PC-3 (cell line): Measurements from ENCODE around the gene EI24. TPM values are rescaled to one million over a fixed set of nuclear protein-coding genes. Genes with fewer than 3 reads are reported as not detected.

ENCODE experiments used
- ATAC-seq: fragments of 200-7000 bp; cut with Tn5 transposase; 2 replicates; pipeline ENCODE4 v1.9.1; 2020; ENCODE audit warnings: mild to moderate bottlenecking, moderate library complexity
- BruUV-seq: library from RNA; stranded (reverse); fragments of 400-500 nt; replicated peaks from 2 replicates; lab custom pipeline; 2021; lab: Mats Ljungman, UMichigan
- CTCF ChIA-PET: fragments of 300-600 bp; sonication (Branson Sonifier 250); formaldehyde crosslinking; loops from one replicate; lab custom pipeline; 2022; ENCODE audit warnings: antibody characterized with exemption; lab: Charles Lee
- POLR2A ChIA-PET: fragments of 300-600 bp; sonication (Branson Sonifier 250); formaldehyde crosslinking; loops from one replicate; lab custom pipeline; 2022; ENCODE audit warnings: antibody characterized with exemption; ENCODE audit not compliant: unreplicated experiment; lab: Charles Lee
- DNase-seq: peaks from one replicate; pipeline ENCODE4 v3.0.0-alpha.2; 2015
- H2AFZ ChIP-seq: fragments of 300-600 bp; sonication (generic); 2 replicates; pipeline ENCODE4 v1.6.0; 2016; ENCODE audit warnings: antibody characterized with exemption, low read length
- H3F3A ChIP-seq: fragments of 300-600 bp; sonication (generic); one replicate; pipeline ENCODE4 v1.6.0; 2017; ENCODE audit warnings: antibody characterized with exemption, low read length, control low read depth, mild to moderate bottlenecking; ENCODE audit not compliant: unreplicated experiment
- H3K27ac ChIP-seq: fragments of 300-600 bp; sonication (generic); 2 replicates; pipeline ENCODE4 v1.5.1; 2016; ENCODE audit warnings: mild to moderate bottlenecking, low read length
- H3K27me3 ChIP-seq: fragments of 300-600 bp; sonication (generic); 2 replicates; pipeline ENCODE4 v1.6.1; 2016; ENCODE audit warnings: low read length, mixed read lengths
- H3K36me3 ChIP-seq: fragments of 300-600 bp; sonication (generic); 2 replicates; pipeline ENCODE4 v1.6.1; 2016; ENCODE audit warnings: low read depth, mixed run types, low read length, mixed read lengths
- H3K4me1 ChIP-seq: fragments of 300-600 bp; sonication (generic); 2 replicates; pipeline ENCODE4 v1.5.1; 2016; ENCODE audit warnings: low read length; ENCODE audit not compliant: insufficient read depth
- H3K4me2 ChIP-seq: fragments of 300-600 bp; sonication (generic); 2 replicates; pipeline ENCODE4 v1.6.0; 2016; ENCODE audit warnings: low read length
- H3K4me3 ChIP-seq: fragments of 300-600 bp; sonication (generic); 2 replicates; pipeline ENCODE4 v1.5.1; 2016; ENCODE audit warnings: mild to moderate bottlenecking, low read length, mixed read lengths
- H3K79me2 ChIP-seq: fragments of 300-600 bp; sonication (generic); 2 replicates; pipeline ENCODE4 v1.6.1; 2017; ENCODE audit warnings: low read length, mixed read lengths
- H3K9ac ChIP-seq: fragments of 300-600 bp; sonication (generic); 2 replicates; pipeline ENCODE4 v1.6.0; 2016; ENCODE audit warnings: mild to moderate bottlenecking, low read length
- H3K9me2 ChIP-seq: fragments of 300-600 bp; sonication (generic); replicated peaks from 2 replicates; pipeline ENCODE4 v1.6.1; 2016; ENCODE audit warnings: mixed run types, low read length, mixed read lengths
- H3K9me3 ChIP-seq: fragments of 300-600 bp; sonication (generic); 2 replicates; pipeline ENCODE4 v1.6.1; 2016; ENCODE audit warnings: low read length, mixed read lengths
- H4K20me1 ChIP-seq: fragments of 300-600 bp; sonication (generic); 2 replicates; pipeline ENCODE4 v1.6.1; 2016; ENCODE audit warnings: low read length, mixed read lengths
- EZH2 ChIP-seq: fragments of 300-600 bp; sonication (generic); IDR thresholded peaks from one replicate; pipeline ENCODE4 v1.6.1; 2017; ENCODE audit warnings: antibody characterized with exemption, mild to moderate bottlenecking, low read length; ENCODE audit not compliant: unreplicated experiment
- EZH2phosphoT487 ChIP-seq: fragments of 300-600 bp; sonication (generic); IDR thresholded peaks from 2 replicates; pipeline ENCODE4 v1.6.1; 2018; ENCODE audit warnings: mild to moderate bottlenecking, antibody characterized with exemption, low read length, borderline replicate concordance
- intact Hi-C: fragments of 100-400 bp; cut with micrococcal nuclease; formaldehyde crosslinking; loops from 2 replicates; pipeline ENCODE4 v1.9.0; 2023
- total RNA-seq: library from RNA; depleted of rRNA; stranded (reverse); fragments of >200 nt; gene quantifications from 2 replicates; pipeline ENCODE4 v1.2.3, GENCODE V29; 2014
- TF ChIP-seq, protein P1 (sequence below): fragments of 300-600 bp; sonication (generic); conservative IDR thresholded peaks from 2 replicates; pipeline ENCODE4 v1.5.1; 2017; ENCODE audit warnings: antibody characterized with exemption, low read depth, mild to moderate bottlenecking, low read length

Gene EI24
- total RNA-seq, 1 experiment from 2014 or later = 154 TPM

DNA sequence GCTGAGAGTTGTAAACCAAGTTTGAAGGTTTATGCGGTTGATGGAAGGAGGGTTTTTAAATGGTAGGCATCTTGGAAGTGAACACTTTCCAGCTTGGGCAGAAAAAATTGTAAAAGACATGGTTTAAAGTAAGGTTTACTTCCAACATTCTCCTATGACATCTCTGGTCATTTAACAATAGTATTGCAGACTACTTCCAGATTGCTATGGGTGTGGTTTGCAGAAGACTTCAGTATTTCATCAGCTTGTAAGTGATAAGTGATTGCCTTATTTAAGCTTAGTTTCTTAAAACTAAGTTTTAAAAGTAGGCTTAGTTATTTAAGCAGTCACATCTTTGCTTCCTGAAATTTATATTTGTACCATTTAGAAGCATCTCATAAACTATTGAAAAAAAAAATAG is 16.2 kb downstream of the EI24 start:
- no peaks in the 10 kb centered on the region for H3K27me3 ChIP-seq
- no peaks in the 10 kb centered on the region for H3K9me3 ChIP-seq
- peaks cover 23% of the 10 kb centered on the region; the same call in 1 of the 2 replicates for H3K36me3 ChIP-seq
- no peak overlapping the region for H2AFZ ChIP-seq
- H3K4me2 ChIP-seq = no peak overlapping the region
- TF ChIP-seq EZH2 = no peak
- TF ChIP-seq EZH2phosphoT487 = no peak
- TF ChIP-seq, protein P1, sequence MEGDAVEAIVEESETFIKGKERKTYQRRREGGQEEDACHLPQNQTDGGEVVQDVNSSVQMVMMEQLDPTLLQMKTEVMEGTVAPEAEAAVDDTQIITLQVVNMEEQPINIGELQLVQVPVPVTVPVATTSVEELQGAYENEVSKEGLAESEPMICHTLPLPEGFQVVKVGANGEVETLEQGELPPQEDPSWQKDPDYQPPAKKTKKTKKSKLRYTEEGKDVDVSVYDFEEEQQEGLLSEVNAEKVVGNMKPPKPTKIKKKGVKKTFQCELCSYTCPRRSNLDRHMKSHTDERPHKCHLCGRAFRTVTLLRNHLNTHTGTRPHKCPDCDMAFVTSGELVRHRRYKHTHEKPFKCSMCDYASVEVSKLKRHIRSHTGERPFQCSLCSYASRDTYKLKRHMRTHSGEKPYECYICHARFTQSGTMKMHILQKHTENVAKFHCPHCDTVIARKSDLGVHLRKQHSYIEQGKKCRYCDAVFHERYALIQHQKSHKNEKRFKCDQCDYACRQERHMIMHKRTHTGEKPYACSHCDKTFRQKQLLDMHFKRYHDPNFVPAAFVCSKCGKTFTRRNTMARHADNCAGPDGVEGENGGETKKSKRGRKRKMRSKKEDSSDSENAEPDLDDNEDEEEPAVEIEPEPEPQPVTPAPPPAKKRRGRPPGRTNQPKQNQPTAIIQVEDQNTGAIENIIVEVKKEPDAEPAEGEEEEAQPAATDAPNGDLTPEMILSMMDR = no peak
- ChIA-PET POLR2A (no interaction called here), CTCF (no interaction called here)
- H3K27ac ChIP-seq = no peak overlapping the region
- no peaks in the 10 kb centered on the region for H4K20me1 ChIP-seq
- no peak for ATAC-seq
- no peak overlapping the region for H3K9ac ChIP-seq
- H3K79me2 ChIP-seq = no peaks in the 10 kb centered on the region
- intact Hi-C loops = no loop called here
- H3F3A ChIP-seq = peaks cover 4% of the 10 kb centered on the region
- H3K4me1 ChIP-seq = peaks cover 4% of the 10 kb centered on the region; the same call in 1 of the 2 replicates
- DNase-seq = no peak
- no TSS peak for BruUV-seq
- H3K9me2 ChIP-seq = no peaks in the 10 kb centered on the region
- H3K4me3 ChIP-seq = no peak overlapping the region

DNA sequence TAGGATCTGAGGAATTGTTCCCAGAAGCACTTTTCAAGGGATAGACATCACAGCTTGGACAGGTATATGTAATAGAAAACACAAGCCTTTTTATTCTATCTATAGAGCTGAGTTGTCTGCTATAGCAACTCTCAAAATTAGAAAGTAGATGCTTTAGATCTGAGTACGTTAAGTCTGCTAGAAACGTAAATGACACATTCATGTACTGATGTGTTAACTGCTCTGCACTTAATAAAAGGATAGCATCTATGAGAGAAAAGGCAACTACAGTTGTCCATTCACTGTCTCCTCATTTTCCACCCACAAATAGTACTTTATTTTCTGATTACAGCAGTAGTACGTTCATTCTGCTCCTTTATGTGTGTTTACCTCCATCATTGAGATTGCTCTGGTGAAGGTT is 17.3 kb downstream of the EI24 start:
- intact Hi-C loops = no loop called here
- H3F3A ChIP-seq = peaks cover 4% of the 10 kb centered on the region
- H3K9ac ChIP-seq = no peak overlapping the region
- H3K4me3 ChIP-seq = no peak overlapping the region
- H3K27me3 ChIP-seq = no peaks in the 10 kb centered on the region
- no peak for TF ChIP-seq EZH2
- TF ChIP-seq, protein P1 = no peak
- no peak for TF ChIP-seq EZH2phosphoT487
- ChIA-PET CTCF (no interaction called here), POLR2A (no interaction called here)
- H3K4me1 ChIP-seq = peaks cover 7% of the 10 kb centered on the region; the same call in 1 of the 2 replicates
- no TSS peak for BruUV-seq
- no peaks in the 10 kb centered on the region for H3K9me3 ChIP-seq
- ATAC-seq = no peak
- H2AFZ ChIP-seq = no peak overlapping the region
- peaks cover 21% of the 10 kb centered on the region; the same call in 1 of the 2 replicates for H3K36me3 ChIP-seq
- H4K20me1 ChIP-seq = no peaks in the 10 kb centered on the region
- no peak for DNase-seq
- no peak overlapping the region for H3K27ac ChIP-seq
- H3K4me2 ChIP-seq = no peak overlapping the region
- H3K9me2 ChIP-seq = no peaks in the 10 kb centered on the region
- peaks cover 6% of the 10 kb centered on the region for H3K79me2 ChIP-seq

DNA sequence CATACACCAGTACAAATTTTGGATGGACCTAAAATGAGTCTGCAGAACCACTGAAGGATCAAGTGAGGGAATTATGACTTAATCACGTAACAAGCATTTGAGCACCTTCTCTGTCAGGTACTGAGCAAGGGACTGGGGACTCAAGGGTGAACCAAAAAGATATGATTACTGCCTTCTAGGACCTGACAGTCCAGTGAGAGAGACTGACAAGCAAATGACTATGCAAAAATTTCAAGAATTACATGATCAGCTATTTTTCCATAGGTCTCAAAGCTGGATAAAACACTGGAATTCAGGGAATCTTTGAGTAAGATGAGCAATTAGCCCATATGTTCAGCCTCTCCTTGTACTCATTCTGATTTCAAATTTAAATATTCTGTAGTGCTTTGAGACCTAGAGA is 18.2 kb downstream of the EI24 start:
- BruUV-seq = no TSS peak
- Histone ChIP-seq H3K4me2 (no peak overlapping the region), H3K27me3 (no peaks in the 10 kb centered on the region), H3K9me2 (no peaks in the 10 kb centered on the region), H4K20me1 (no peaks in the 10 kb centered on the region), H3K79me2 (peaks cover 12% of the 10 kb centered on the region), H3K36me3 (peaks cover 16% of the 10 kb centered on the region; the same call in 1 of the 2 replicates), H3F3A (peaks cover 4% of the 10 kb centered on the region), H3K27ac (no peak overlapping the region), H2AFZ (no peak overlapping the region), H3K4me1 (peaks cover 7% of the 10 kb centered on the region; the same call in 1 of the 2 replicates), H3K9ac (no peak overlapping the region), H3K9me3 (no peaks in the 10 kb centered on the region), H3K4me3 (no peak overlapping the region)
- intact Hi-C loops = no loop called here
- TF ChIP-seq EZH2phosphoT487 (no peak), EZH2 (no peak)
- TF ChIP-seq, protein P1 = no peak
- ATAC-seq (no peak), DNase-seq (no peak)
- ChIA-PET POLR2A (no interaction called here), CTCF (no interaction called here)
